Panc1 (cell line): Measurements from ENCODE around the gene MAMDC2.

Experiments used
- CTCF ChIP-seq: fragments of 450-650 bp; IDR thresholded peaks from 2 replicates; pipeline ENCODE4 v1.5.1; 2017; ENCODE audit warnings: mild to moderate bottlenecking
- POLR2AphosphoS5 ChIP-seq: IDR thresholded peaks from 2 replicates; pipeline ENCODE4 v1.6.1; 2012; ENCODE audit warnings: mild to moderate bottlenecking, low read depth, low read length, moderate library complexity
- SIN3A ChIP-seq: IDR thresholded peaks from 2 replicates; pipeline ENCODE4 v1.6.1; 2012; ENCODE audit warnings: low read depth, mild to moderate bottlenecking, low read length, moderate library complexity, borderline replicate concordance; ENCODE audit not compliant: insufficient read depth
- TCF7L2 ChIP-seq: IDR thresholded peaks from 2 replicates; pipeline ENCODE4 v1.6.1; 2011; ENCODE audit warnings: mild to moderate bottlenecking, low read depth, low read length, inconsistent platforms
- TF ChIP-seq, protein P1 (sequence below), 2 experiments: IDR thresholded peaks; 2 replicates each; pipeline ENCODE4 v1.6.1; 2011 to 2012; ENCODE audit warnings: low read depth in 2 of 2, control low read depth in 1 of 2, low read length in 1 of 2, mild to moderate bottlenecking in 1 of 2, moderate library complexity in 1 of 2; ENCODE audit not compliant: insufficient read depth in 1 of 2

GRCh38 chr9:70142101-70142500, 98.5 kb downstream of the MAMDC2 start:
- TF ChIP-seq CTCF, result no peak
- TF ChIP-seq, protein P1, sequence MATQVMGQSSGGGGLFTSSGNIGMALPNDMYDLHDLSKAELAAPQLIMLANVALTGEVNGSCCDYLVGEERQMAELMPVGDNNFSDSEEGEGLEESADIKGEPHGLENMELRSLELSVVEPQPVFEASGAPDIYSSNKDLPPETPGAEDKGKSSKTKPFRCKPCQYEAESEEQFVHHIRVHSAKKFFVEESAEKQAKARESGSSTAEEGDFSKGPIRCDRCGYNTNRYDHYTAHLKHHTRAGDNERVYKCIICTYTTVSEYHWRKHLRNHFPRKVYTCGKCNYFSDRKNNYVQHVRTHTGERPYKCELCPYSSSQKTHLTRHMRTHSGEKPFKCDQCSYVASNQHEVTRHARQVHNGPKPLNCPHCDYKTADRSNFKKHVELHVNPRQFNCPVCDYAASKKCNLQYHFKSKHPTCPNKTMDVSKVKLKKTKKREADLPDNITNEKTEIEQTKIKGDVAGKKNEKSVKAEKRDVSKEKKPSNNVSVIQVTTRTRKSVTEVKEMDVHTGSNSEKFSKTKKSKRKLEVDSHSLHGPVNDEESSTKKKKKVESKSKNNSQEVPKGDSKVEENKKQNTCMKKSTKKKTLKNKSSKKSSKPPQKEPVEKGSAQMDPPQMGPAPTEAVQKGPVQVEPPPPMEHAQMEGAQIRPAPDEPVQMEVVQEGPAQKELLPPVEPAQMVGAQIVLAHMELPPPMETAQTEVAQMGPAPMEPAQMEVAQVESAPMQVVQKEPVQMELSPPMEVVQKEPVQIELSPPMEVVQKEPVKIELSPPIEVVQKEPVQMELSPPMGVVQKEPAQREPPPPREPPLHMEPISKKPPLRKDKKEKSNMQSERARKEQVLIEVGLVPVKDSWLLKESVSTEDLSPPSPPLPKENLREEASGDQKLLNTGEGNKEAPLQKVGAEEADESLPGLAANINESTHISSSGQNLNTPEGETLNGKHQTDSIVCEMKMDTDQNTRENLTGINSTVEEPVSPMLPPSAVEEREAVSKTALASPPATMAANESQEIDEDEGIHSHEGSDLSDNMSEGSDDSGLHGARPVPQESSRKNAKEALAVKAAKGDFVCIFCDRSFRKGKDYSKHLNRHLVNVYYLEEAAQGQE (IDR thresholded peaks at IDR 0.05; ENCODE audit: insufficient read depth in 1 of 2, low read depth in 2 of 2, low read length in 1 of 2), result no peak
- TF ChIP-seq TCF7L2, result no peak
- no peak for TF ChIP-seq POLR2AphosphoS5
- no peak for TF ChIP-seq SIN3A
